ENCODE measurements around the gene CRX. TPM values are rescaled to one million over a fixed set of nuclear protein-coding genes. Genes with fewer than 3 reads are reported as not detected.

The CRX gene
- total RNA-seq, 1 experiment from 2014 or later: not detected

GRCh38 chr19:47790398-47790814 is 31.3 kb upstream of the CRX start:
- Histone ChIP-seq H3K4me3 (ENCODE audit: low read depth in 2 of 2, low read length in 2 of 2) (no peak overlapping the region), H3K27me3 (ENCODE audit: control insufficient read depth, insufficient read depth, low read length) (no peaks in the 10 kb centered on the region), H3K27ac (ENCODE audit: low read length) (no peak overlapping the region), H3K4me1 (ENCODE audit: control insufficient read depth, insufficient read depth, low read length) (no peaks in the 10 kb centered on the region), H3K9me3 (ENCODE audit: control insufficient read depth, insufficient read depth, low read depth, low read length) (no peaks in the 10 kb centered on the region), H3K36me3 (ENCODE audit: control insufficient read depth, insufficient read depth, low read length) (no peaks in the 10 kb centered on the region)
- intact Hi-C loops (cut with micrococcal nuclease; ENCODE audit: unreplicated experiment): no loop called here
- ATAC-seq (peak; percentile 90), DNase-seq (ENCODE audit: low read depth, low spot score) (peak; percentile 32)
- no TSS peak for BruUV-seq (replicated peaks)
- in situ Hi-C loops (cut with HindIII; ENCODE audit: low pct_unique_long_range_greater_than_20kb, low sequenced_read_pairs): no loop called here
- CTCF ChIA-PET: interaction anchor here (0.8 kb wide), 1 partner anchor 25 kb away, joined by 4 read pairs; no protein-coding TSS in a partner anchor
- TF ChIP-seq SIN3A (IDR thresholded peaks at IDR 0.05; ENCODE audit: borderline replicate concordance, insufficient read depth, low read depth, low read length) (no peak), CTCF (IDR thresholded peaks at IDR 0.05) (peak; percentile 90)
- POLR2A ChIA-PET: no interaction called here

- ChIA-PET POLR2A (no interaction called here), CTCF (no interaction called here)
- BruUV-seq (replicated peaks): no TSS peak
- H3K9me3 ChIP-seq (ENCODE audit: control insufficient read depth, insufficient read depth, low read depth, low read length): no peaks in the 10 kb centered on the region
- in situ Hi-C loops (cut with HindIII; ENCODE audit: low pct_unique_long_range_greater_than_20kb, low sequenced_read_pairs): no loop called here
- DNase-seq (ENCODE audit: low read depth, low spot score) (no peak), ATAC-seq (no peak)
- no peaks in the 10 kb centered on the region for H3K4me1 ChIP-seq (ENCODE audit: control insufficient read depth, insufficient read depth, low read length)
- no peaks in the 10 kb centered on the region for H3K27me3 ChIP-seq (ENCODE audit: control insufficient read depth, insufficient read depth, low read length)
- TF ChIP-seq TCF7L2 (IDR thresholded peaks at IDR 0.05; ENCODE audit: low read depth, low read length): no peak
- TF ChIP-seq POLR2AphosphoS5 (IDR thresholded peaks at IDR 0.05; ENCODE audit: low read depth, low read length): no peak
- no peak for TF ChIP-seq SIN3A (IDR thresholded peaks at IDR 0.05; ENCODE audit: borderline replicate concordance, insufficient read depth, low read depth, low read length)
- no peak for TF ChIP-seq REST (IDR thresholded peaks at IDR 0.05; ENCODE audit: insufficient read depth in 1 of 2, low read depth in 2 of 2, low read length in 1 of 2)
- TF ChIP-seq CTCF (IDR thresholded peaks at IDR 0.05): no peak
- intact Hi-C loops (cut with micrococcal nuclease; ENCODE audit: unreplicated experiment): no loop called here
- H3K4me3 ChIP-seq (ENCODE audit: low read depth in 2 of 2, low read length in 2 of 2): no peak overlapping the region
- no peak overlapping the region for H3K27ac ChIP-seq (ENCODE audit: low read length)
- H3K36me3 ChIP-seq (ENCODE audit: control insufficient read depth, insufficient read depth, low read length): no peaks in the 10 kb centered on the region
Measured at GRCh38 chr19:47792616-47793015, 29.1 kb upstream of the CRX start.
